Ammon's horn (tissue), 1 donor: ENCODE results near the gene DOCK2.

Experiments used
- DNase-seq: peaks from one replicate; pipeline ENCODE4 v3.0.0-alpha.2; 2016; ENCODE audit warnings: low spot score

Gene DOCK2

GRCh38 chr5:169864483-169864882 is 227.4 kb downstream of the DOCK2 start:
- DNase-seq: no peak

- DNase-seq: no peak
Observed at GRCh38 chr5:169867347-169867746, 230.3 kb downstream of the DOCK2 start.

DNA sequence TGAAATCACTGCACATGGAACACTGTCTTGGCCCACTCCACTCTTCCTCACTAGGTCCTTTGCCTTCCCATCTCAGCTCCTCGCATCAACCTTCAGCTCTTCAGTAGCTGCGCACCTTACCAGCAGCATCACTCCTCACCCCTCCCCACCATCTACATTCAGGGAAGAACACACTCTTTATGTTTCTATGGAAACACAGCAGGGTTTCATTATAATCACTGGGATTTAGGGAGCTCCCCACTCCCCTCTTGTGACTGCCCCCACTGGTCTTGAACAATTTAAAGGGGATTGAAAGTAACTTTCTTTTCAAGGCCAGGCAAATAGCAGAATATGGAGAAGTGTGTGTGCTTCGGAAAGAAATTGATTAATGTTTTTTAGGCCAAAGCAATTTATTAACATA is 232.0 kb downstream of the DOCK2 start:
- no peak for DNase-seq

DNA sequence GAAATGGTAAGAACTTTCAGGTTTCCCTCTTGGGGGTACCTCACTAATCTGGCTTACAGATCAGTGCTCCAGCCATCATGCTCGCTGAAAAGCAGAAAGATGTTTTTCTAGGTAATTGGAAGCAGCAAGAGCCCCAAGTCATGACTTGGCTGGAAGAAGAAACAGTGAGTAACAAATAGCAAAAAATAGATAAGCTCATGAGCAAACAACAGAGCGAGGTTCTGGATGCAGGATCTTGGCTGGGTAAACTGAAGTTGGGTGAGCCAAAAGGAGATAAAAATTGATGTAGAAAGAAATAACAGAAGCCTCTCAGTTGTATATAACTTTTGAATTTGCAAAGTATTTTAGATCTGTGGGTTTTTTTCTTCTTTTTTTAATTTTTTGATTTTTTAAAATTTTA is 233.1 kb downstream of the DOCK2 start:
- no peak for DNase-seq

DNA sequence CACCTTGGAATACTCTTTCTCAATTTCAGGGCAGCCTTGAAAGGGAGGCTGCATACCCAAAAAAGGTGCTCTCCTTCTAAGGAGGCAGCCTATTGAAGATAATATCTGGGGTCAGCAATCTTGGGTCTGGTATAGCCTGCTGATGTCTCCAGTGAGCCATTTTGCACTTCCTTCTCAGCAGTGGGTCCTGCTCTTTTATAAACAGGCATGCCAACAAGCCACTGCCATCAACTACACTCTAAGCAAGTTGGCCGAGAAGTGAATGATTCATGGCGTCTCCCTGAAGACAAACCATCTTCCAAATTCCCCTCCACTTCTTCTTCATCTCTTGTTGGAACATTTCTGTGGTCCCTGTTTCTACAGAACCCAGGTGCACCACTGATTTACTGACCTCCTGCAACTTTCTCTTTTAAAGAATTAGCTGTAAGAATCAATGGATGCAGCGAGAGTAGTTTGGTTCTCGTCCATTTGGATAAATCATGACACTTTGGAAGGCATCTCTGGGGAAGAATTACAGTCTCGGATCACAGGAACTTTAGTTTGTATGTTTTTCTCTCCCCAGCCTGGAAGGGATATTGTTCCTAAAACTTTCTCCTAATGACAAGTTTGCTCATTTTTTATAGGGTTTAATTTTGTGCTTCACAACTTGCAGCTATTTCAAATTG is 234.9 kb downstream of the DOCK2 start:
- no peak for DNase-seq

- peak; percentile 66 for DNase-seq
Observed at GRCh38 chr5:169873642-169874041, 236.6 kb downstream of the DOCK2 start.

GRCh38 chr5:169874621-169875020 is 237.5 kb downstream of the DOCK2 start:
- DNase-seq: no peak

DNA sequence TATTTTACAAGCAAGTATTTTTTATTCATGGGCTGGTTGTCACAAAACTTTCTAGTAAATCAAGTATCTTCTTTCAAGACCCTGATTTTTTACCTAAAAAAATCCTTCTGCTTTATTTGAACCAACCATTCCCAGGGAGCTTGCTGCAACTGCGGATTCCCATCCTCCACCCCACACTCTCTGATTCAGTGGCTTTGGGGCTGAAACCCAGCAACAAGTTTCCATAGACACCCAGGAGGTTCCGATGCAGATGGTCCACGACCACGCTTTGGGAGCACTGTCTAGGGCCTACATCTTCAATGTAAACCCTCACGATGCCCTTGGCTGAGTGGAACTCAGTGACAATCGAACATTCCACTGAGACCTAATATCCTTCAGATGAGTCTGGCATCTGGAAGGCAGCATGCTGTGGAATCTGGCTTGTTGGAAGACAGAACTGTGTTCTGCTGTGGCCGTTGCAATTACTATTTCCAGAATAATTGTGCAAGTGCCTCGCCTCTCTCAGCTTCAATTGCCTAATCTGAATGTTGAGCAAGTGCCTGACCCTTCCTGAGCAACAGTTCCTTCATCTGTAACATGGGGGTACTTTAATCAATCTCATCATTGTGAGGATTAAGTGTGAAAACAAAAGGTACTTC is 238.1 kb downstream of the DOCK2 start:
- peak; percentile 61 for DNase-seq

DNA sequence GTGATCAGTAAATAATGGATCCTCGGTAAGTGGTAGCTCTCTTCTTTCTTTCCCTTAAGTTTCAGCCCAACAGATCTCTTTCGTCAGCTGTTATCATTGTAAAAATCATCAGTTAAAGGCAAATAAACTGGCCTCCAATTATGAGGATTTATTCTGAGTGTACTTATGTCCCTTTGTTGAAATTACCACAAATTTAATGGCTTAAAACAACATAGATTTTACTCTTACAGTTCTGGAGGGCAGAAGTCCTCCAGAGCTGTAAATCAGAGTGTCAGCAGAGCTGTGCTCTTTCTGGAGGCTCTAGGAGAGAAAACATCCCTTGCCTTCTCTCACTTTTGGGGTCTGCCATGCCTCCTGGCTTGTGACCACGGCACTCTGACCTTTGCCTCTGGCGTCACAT is 238.7 kb downstream of the DOCK2 start:
- DNase-seq: no peak

GRCh38 chr5:169876386-169876785 is 239.3 kb downstream of the DOCK2 start:
- DNase-seq: no peak

DNA sequence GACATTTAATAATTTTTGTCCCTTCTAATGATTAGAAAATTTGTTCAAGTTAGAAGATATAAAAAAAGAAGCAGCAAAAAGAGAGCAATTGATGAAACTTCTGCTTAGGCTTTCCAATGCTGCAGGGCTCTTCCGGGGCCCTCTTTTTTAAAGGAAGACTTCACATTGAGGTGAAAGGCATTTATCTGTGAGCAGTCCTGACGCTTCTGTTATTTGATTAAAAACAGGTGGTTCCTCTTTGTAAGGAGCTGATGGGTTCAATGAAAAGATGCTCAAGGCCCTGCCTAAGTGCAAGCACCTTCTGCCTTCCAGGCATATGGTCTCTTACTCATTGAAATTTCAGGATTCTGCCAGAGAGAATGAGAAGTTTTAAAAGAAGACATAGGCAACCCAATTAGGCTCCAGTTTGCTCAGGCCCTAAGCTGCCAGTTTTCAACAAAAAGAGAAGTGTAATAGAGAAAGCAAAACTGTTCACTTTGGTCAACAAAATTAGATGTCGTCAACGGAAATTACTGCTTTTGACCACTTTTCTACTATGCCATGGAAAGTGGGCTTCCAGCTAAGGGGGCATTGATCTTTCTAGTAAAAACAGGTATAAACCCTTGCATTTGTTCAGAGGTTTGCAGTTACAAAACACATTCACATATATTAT is 243.1 kb downstream of the DOCK2 start:
- DNase-seq: no peak

DNA sequence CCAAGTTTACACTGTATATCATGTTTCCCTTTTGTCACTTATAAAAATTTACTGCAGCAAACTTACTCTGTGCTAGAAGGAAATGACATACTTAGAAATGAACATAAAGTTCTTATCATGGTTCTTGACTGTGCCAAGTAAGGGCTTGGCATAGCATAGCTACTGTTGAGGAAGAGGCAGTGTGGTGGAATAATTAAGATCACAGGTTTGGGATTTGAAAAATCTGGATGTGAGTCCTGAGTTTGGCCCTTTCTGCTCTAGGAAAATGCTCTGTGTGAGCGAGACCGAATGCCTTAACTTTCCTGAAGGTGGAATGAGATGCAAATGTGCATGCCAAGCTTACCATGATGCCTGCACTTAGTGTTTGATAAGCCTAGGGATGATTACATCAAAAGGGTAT is 243.7 kb downstream of the DOCK2 start:
- DNase-seq: no peak

DNA sequence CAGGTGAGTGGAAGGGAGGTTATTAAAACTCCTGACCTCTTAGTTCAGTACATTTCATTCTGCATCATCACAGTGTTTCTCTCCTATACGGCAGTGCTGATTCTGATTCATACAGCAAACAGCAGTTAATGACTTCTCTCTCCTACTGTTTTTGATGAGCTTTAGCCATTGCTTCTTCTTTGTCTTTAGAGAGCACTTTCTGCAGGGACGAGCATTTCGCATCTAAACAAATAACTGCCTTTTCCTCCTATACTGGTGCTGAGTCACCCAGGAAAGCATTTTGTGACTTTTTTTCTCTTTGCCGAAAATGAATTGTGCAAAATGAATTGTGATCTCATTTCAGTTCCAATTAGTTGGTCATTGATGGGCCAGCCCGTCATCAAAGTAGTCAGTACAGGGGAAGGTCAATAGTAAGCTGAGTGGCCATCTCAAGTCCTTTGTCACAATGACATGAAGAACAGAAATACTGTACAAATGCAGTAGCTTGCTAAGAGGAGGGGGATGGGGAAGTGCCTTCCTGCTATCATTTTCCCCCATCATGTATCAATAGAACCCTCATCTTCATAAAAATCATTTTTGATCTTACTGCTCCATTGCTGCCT is 244.7 kb downstream of the DOCK2 start:
- DNase-seq: no peak

DNA sequence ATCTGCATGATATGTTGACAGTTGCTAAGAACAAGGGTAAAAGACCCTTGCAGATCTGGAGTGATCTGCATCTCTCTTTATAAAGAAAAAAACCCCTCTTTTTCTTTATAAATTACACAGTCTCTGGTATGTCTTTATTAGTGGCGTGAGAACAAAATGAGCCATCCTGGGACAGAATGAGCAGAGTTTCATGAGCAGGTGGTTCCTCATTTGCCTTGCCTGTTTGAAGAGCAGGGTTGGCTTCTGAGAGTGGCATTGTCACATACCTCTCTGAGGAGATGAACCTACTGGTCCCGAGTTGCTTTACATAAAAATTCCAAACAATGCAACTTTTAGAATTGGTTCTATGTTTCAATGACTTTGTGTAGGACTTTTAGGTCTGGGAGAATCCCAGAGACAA is 249.0 kb downstream of the DOCK2 start:
- DNase-seq: no peak

DNA sequence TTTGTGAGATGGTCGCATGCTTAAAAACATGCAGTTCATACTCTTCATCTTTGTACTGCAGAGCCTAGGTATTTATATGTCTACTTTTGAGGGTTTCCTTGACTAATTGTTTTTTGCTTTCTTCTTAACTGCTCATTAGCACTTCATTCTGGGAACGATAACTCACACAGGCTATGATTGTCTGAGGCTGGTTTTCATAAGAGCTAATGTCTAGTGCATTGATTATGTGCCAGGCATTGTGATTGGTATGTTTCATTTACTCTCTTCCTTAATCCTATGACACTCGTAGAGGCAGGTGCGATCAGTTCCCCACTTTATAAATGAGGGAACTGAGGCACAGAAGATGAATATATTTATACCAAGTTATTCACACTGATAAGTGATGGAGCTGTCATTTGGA is 249.6 kb downstream of the DOCK2 start:
- no peak for DNase-seq

DNA sequence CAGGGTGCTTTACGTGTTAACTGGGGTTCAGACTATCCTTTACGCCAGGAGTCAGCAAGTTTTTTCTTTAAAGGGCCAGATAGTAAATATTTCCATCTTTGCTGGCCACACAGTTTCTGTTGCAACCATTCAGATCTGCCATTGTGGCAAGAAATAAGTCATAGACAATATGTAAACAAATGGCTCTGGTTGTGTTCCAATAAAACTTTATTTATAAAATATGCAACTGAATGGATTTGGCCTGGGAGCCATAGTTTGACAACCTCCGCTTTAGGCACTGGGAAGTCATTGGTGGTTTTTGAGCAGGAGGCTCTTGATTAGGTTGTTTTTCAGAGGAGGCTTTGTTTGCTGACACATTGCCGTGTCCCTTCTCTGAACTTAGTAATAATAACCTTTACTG is 252.5 kb downstream of the DOCK2 start:
- no peak for DNase-seq

- DNase-seq: no peak
Observed at GRCh38 chr5:169893010-169893409, 255.9 kb downstream of the DOCK2 start.

DNA sequence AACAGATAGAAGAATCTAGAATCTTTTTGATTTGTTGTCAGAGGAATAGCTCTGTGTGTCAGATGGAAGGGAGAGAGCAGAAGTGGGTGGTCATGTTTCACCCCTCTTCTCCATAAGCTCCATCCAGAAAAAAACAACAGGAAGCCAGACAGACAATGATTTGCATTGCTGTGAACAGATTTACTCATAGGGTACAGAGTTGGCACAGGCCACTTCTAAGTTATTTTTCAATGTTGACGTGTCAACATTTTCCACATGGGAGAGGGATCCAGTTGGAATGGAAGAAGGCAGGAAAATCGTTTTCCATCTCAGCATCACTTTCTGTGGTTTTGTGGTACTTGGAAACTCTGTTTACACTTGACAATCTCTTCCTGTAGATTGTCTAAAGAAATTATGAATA is 256.5 kb downstream of the DOCK2 start:
- no peak for DNase-seq

GRCh38 chr5:169895926-169896325 is 258.9 kb downstream of the DOCK2 start:
- DNase-seq: peak; percentile 93

- DNase-seq: no peak
Observed at GRCh38 chr5:169897481-169897880, 260.4 kb downstream of the DOCK2 start.

- no peak for DNase-seq
Observed at GRCh38 chr5:169901896-169902295, 264.8 kb downstream of the DOCK2 start.

DNA sequence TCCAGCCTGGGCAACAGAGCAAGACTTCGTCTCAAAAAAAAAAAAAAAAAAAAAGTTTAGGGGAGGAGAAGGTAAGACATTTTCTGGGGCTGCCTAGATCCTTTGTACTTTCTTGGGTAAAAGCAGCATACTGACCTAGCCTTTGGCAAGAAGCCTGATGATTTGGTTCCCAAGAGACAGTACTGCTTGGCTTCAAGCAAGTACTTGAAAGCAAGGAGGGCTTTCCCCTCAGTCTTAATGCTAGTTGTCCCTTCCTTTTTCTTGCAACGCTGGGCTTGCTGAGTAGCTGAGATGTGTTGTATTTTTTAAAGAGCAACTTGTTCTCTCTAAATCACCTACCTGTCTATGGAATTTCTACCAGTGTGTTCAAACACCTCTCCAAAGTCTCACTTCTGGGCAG is 267.0 kb downstream of the DOCK2 start:
- DNase-seq: no peak

- DNase-seq: no peak
Observed at GRCh38 chr5:169904508-169904907, 267.4 kb downstream of the DOCK2 start.
